DOHH2 (cell line): Measurements from ENCODE around the gene ANKMY1.

Source experiments
- H3F3A ChIP-seq: fragments of 200-600 bp; sonication (generic), shearing (Covaris generic); 2 replicates; pipeline ENCODE4 v1.6.0; 2016; ENCODE audit warnings: antibody characterized with exemption, mild to moderate bottlenecking; ENCODE audit not compliant: control insufficient read depth, insufficient read depth
- H3K27ac ChIP-seq: fragments of 200-600 bp; sonication (generic); 2 replicates; pipeline ENCODE4 v1.5.1; 2014; ENCODE audit warnings: low read depth, mild to moderate bottlenecking, low read length, moderate library complexity
- H3K27me3 ChIP-seq: fragments of 200-600 bp; sonication (generic); 2 replicates; pipeline ENCODE4 v1.6.1; 2014; ENCODE audit warnings: mild to moderate bottlenecking, low read length, mixed read lengths; ENCODE audit not compliant: control insufficient read depth
- H3K36me3 ChIP-seq: fragments of 200-600 bp; sonication (generic); 2 replicates; pipeline ENCODE4 v1.6.1; 2014; ENCODE audit warnings: mild to moderate bottlenecking, low read length, moderate library complexity, mixed read lengths; ENCODE audit not compliant: control insufficient read depth
- H3K4me1 ChIP-seq: fragments of 200-600 bp; sonication (generic); 2 replicates; pipeline ENCODE4 v1.6.1; 2014; ENCODE audit warnings: mild to moderate bottlenecking, low read length, mixed read lengths; ENCODE audit not compliant: control insufficient read depth
- H3K4me2 ChIP-seq: fragments of 200-600 bp; sonication (generic); 2 replicates; pipeline ENCODE4 v1.6.0; 2014; ENCODE audit warnings: mild to moderate bottlenecking, low read length, moderate library complexity
- H3K4me3 ChIP-seq: fragments of 200-600 bp; sonication (generic); 2 replicates; pipeline ENCODE4 v1.5.1; 2014; ENCODE audit warnings: mild to moderate bottlenecking, low read length, mixed read lengths
- H3K79me2 ChIP-seq: fragments of 200-600 bp; sonication (generic); 2 replicates; pipeline ENCODE4 v1.6.1; 2014; ENCODE audit warnings: mild to moderate bottlenecking, low read length, mixed read lengths; ENCODE audit not compliant: control insufficient read depth
- H3K9me2 ChIP-seq: fragments of 200-600 bp; sonication (generic); replicated peaks from 2 replicates; pipeline ENCODE4 v1.6.1; 2014; ENCODE audit warnings: mild to moderate bottlenecking, low read length, mixed read lengths; ENCODE audit not compliant: control insufficient read depth
- H3K9me3 ChIP-seq: fragments of 200-600 bp; sonication (generic); 2 replicates; pipeline ENCODE4 v1.6.1; 2014; ENCODE audit warnings: antibody characterized with exemption, low read length, mixed read lengths; ENCODE audit not compliant: control insufficient read depth, insufficient read depth
- H4K20me1 ChIP-seq: fragments of 200-600 bp; sonication (generic); 2 replicates; pipeline ENCODE4 v1.6.0; 2014; ENCODE audit warnings: low read depth, mild to moderate bottlenecking, antibody characterized with exemption, low read length, moderate library complexity; ENCODE audit not compliant: control insufficient read depth, insufficient read depth
- EZH2phosphoT487 ChIP-seq: fragments of 200-600 bp; sonication (generic); IDR thresholded peaks from 2 replicates; pipeline ENCODE4 v1.6.1; 2017; ENCODE audit warnings: borderline replicate concordance, mild to moderate bottlenecking, antibody characterized with exemption, low read length, moderate library complexity, mixed read lengths
- TF ChIP-seq, protein P1 (sequence below): fragments of 200-600 bp; sonication (generic); IDR thresholded peaks from one replicate; pipeline ENCODE4 v1.5.1; 2014; ENCODE audit warnings: antibody characterized with exemption, mild to moderate bottlenecking, low read depth, low read length; ENCODE audit not compliant: poor library complexity, severe bottlenecking

ANKMY1 gene

DNA sequence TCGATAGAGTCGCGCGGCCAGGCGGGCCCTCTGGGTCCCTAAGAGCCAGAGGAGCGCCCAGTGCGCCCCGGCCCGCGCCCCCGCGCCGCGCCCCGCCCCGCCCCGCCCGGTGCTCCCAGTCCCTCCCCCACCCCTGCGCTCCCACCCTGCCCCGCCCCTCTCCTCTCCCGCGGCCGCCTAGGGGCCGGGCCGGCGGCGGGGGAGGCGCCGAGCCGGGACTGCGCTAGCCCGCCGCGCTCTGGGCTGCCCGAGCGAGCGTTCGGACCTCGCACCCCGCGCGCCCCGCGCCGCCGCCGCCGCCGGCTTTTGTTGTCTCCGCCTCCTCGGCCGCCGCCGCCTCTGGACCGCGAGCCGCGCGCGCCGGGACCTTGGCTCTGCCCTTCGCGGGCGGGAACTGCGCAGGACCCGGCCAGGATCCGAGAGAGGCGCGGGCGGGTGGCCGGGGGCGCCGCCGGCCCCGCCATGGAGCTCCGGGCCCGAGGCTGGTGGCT is 122.3 kb downstream of the ANKMY1 start, which contains the start of gene GPC1:
Gene GPC1 (plus strand): TSS at position 207 of the 491 bp plus-strand sequence. CDS start 256 bp downstream, at position 463.
- peak within 1 kb of the TSS; percentile 94 for H3K4me2 ChIP-seq

DNA sequence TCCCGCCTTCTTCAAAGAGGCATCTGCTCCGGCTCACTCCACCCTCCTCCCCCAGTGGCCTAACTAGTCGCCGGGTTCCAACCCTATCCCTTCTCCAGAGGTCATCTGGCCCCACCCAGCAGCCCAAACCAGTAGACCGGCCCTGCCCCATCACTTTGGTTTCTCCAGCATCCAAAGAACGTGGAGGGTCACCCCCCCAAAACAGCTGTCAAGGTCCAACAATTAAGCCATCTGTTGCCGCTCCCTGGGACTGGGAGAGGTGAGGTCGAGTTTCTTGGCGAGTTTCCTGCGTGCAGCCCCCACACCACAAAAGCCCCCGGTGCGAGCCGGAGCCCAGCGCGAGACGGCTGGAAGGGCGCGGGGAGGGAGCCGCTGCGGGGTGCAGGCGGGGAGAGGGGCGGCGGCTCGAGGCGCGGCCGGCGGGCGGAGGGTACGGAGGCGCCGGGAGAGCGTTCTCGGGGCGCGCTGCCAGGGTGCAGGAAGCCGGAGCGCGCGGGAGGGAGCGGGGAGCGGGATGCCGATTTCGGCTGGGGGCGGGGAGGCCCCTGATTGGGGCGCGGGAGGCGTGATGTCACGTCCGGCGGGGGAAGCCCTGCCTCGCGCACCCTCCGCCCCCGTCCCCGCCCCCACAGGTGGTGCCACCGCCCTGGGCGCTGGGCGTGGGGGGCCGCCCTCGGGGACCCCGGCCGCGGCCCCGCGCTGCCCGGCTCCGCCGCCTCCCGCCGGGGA is 122.9 kb downstream of the ANKMY1 start:
- Histone ChIP-seq H3K4me2 (peak overlapping the region; percentile 94), H3K27ac (no peak overlapping the region), H3K79me2 (no peaks in the 10 kb centered on the region)

More for the DNA sequence above, 122.3 kb downstream of the ANKMY1 start, which contains the start of gene GPC1:
- Histone ChIP-seq H3K27me3 (peaks cover 28% of the 10 kb centered on the region), H3K36me3 (no peaks in the 10 kb centered on the region), H4K20me1 (no peaks in the 10 kb centered on the region), H3K27ac (no peak within 1 kb of the TSS), H3K9me3 (no peaks in the 10 kb centered on the region), H3F3A (no peaks in the 10 kb centered on the region), H3K4me1 (peaks cover 7% of the 10 kb centered on the region), H3K4me3 (peak within 1 kb of the TSS; percentile 87), H3K9me2 (no peaks in the 10 kb centered on the region), H3K79me2 (no peaks in the 10 kb centered on the region)
- TF ChIP-seq, protein P1, sequence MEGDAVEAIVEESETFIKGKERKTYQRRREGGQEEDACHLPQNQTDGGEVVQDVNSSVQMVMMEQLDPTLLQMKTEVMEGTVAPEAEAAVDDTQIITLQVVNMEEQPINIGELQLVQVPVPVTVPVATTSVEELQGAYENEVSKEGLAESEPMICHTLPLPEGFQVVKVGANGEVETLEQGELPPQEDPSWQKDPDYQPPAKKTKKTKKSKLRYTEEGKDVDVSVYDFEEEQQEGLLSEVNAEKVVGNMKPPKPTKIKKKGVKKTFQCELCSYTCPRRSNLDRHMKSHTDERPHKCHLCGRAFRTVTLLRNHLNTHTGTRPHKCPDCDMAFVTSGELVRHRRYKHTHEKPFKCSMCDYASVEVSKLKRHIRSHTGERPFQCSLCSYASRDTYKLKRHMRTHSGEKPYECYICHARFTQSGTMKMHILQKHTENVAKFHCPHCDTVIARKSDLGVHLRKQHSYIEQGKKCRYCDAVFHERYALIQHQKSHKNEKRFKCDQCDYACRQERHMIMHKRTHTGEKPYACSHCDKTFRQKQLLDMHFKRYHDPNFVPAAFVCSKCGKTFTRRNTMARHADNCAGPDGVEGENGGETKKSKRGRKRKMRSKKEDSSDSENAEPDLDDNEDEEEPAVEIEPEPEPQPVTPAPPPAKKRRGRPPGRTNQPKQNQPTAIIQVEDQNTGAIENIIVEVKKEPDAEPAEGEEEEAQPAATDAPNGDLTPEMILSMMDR: no peak
- no peak for TF ChIP-seq EZH2phosphoT487

DNA sequence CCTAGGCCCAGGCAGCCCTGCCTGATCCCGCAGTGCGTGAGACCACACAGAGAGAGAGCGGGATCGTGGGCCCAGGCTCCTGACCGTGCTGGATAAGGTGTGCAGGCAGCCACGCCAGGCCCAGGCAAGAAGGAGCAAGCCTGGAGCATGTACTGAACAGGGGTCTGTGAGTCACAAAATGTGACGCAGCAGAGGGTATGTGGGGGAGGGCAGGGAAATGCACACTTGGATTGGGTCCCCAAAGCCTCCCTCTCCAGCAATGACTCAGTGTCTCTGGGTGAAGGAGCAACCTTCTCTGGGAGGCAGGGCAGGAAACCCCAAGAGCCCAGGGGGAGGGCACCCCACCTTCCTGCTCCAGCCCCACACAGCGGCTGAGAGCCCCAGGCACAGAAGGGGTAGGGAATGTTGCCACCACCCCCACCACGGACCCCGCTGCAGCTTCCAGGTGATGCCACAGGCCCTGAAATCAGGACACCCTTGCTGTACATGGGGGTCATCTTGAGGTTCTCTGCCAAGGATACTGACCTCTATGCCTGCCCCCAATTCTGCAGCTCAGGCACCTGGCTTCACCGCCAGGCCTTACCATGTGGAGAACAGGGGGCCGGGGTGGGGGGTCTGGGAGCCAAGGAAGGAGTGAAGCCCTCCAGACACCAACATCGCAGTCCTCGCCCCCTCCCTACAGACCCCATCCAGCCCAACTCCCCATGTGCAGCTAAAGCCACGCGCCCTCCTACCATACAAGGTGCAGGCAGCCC is 123.6 kb downstream of the ANKMY1 start:
- Histone ChIP-seq H3K27ac (no peak overlapping the region), H4K20me1 (no peaks in the 10 kb centered on the region), H3K79me2 (no peaks in the 10 kb centered on the region), H3F3A (no peaks in the 10 kb centered on the region), H3K4me1 (peaks cover 12% of the 10 kb centered on the region), H3K4me3 (peak overlapping the region; percentile 87), H3K36me3 (no peaks in the 10 kb centered on the region), H3K9me2 (no peaks in the 10 kb centered on the region), H3K27me3 (peaks cover 28% of the 10 kb centered on the region), H3K9me3 (no peaks in the 10 kb centered on the region), H3K4me2 (peak overlapping the region; percentile 94)
- no peak for TF ChIP-seq EZH2phosphoT487
- TF ChIP-seq, protein P1: no peak

More for the DNA sequence above, 122.9 kb downstream of the ANKMY1 start:
- Histone ChIP-seq H4K20me1 (no peaks in the 10 kb centered on the region), H3F3A (no peaks in the 10 kb centered on the region), H3K9me2 (no peaks in the 10 kb centered on the region), H3K27me3 (peaks cover 28% of the 10 kb centered on the region), H3K4me1 (peaks cover 7% of the 10 kb centered on the region), H3K4me3 (peak overlapping the region; percentile 87), H3K36me3 (no peaks in the 10 kb centered on the region), H3K9me3 (no peaks in the 10 kb centered on the region)
- TF ChIP-seq, protein P1: no peak
- TF ChIP-seq EZH2phosphoT487: no peak
